H1 (cell line): ENCODE measurements around the gene LAMC3. TPM values are rescaled to one million over a fixed set of nuclear protein-coding genes. Genes with fewer than 3 reads are reported as not detected.

Experiments
- CTCF ChIA-PET: fragments of 300-600 bp; sonication (Branson Sonifier 250); formaldehyde crosslinking; loops from one replicate; lab custom pipeline; 2021; ENCODE audit not compliant: partially characterized antibody; lab: Charles Lee
- POLR2A ChIA-PET: fragments of 300-600 bp; sonication (Branson Sonifier 250); formaldehyde crosslinking; loops from one replicate; lab custom pipeline; 2021; ENCODE audit warnings: inconsistent platforms; ENCODE audit not compliant: partially characterized antibody; lab: Charles Lee
- DNase-seq, 2 experiments: peaks; one replicate each; pipeline versions ENCODE4 v3.0.0 to v3.0.0-alpha.2; 2010 to 2022; ENCODE audit warnings: low spot score in 2 of 2, low read depth in 1 of 2, mixed read lengths in 1 of 2
- FAIRE-seq: peaks from 2 replicates; lab custom pipeline; 2011; peaks lifted over from hg19 to GRCh38; lab: Jason Lieb, UNC
- H2AFZ ChIP-seq: 2 replicates; pipeline ENCODE4 v1.8.1; 2012; ENCODE audit warnings: low read length, inconsistent platforms
- H2AK5ac ChIP-seq: 2 replicates; pipeline ENCODE4 v1.6.1; 2013; ENCODE audit warnings: low read depth, low read length
- H2BK120ac ChIP-seq: replicated peaks from 2 replicates; pipeline ENCODE3; 2013; ENCODE audit warnings: low read depth, low read length, inconsistent platforms
- H2BK12ac ChIP-seq: 2 replicates; pipeline ENCODE4 v1.6.1; 2013; ENCODE audit warnings: low read depth, low read length
- H2BK15ac ChIP-seq: 2 replicates; pipeline ENCODE4 v1.6.1; 2013; ENCODE audit warnings: low read length
- H2BK20ac ChIP-seq: 2 replicates; pipeline ENCODE4 v1.6.1; 2013; ENCODE audit warnings: low read length
- H2BK5ac ChIP-seq: 2 replicates; pipeline ENCODE4 v1.6.1; 2013; ENCODE audit warnings: low read depth, low read length
- H3K14ac ChIP-seq: 2 replicates; pipeline ENCODE4 v1.6.1; 2013; ENCODE audit warnings: inconsistent platforms; ENCODE audit not compliant: insufficient read length
- H3K18ac ChIP-seq: 2 replicates; pipeline ENCODE4 v1.6.1; 2013; ENCODE audit warnings: low read length; ENCODE audit errors: extremely low read depth
- H3K23ac ChIP-seq: 2 replicates; pipeline ENCODE4 v1.6.1; 2013; ENCODE audit warnings: inconsistent platforms; ENCODE audit not compliant: insufficient read length
- H3K23me2 ChIP-seq: 2 replicates; pipeline ENCODE4 v1.6.1; 2013; ENCODE audit warnings: low read depth, low read length
- H3K27ac ChIP-seq: 2 replicates; pipeline ENCODE4 v1.6.1; 2011; ENCODE audit warnings: low read depth, low read length, inconsistent platforms
- H3K27me3 ChIP-seq, 4 experiments: replicated peaks in 1 of 4; 1 replicate in 1 of 4; 2 replicates in 3 of 4; pipeline versions ENCODE4 v1.6.1 to v1.8.1; 2011 to 2013; ENCODE audit warnings: low read length in 3 of 4, mild to moderate bottlenecking in 3 of 4, inconsistent platforms in 2 of 4, mixed read lengths in 2 of 4, moderate library complexity in 1 of 4; ENCODE audit not compliant: control insufficient read depth in 3 of 4, insufficient read depth in 3 of 4; ENCODE audit errors: extremely low read depth in 1 of 4
- H3K36me3 ChIP-seq, 4 experiments: 2 replicates each; pipeline versions ENCODE4 v1.6.1 to v1.8.1; 2011 to 2013; ENCODE audit warnings: mild to moderate bottlenecking in 4 of 4, low read length in 3 of 4, moderate library complexity in 2 of 4, control low read depth in 1 of 4, inconsistent platforms in 1 of 4; ENCODE audit not compliant: insufficient read depth in 4 of 4, control insufficient read depth in 2 of 4
- H3K4ac ChIP-seq: replicated peaks from 2 replicates; pipeline ENCODE3; 2013; ENCODE audit warnings: low read length, low read depth, mixed read lengths, inconsistent platforms; ENCODE audit not compliant: insufficient read length
- H3K4me1 ChIP-seq, 4 experiments: replicated peaks in 1 of 4; 1 replicate in 1 of 4; 2 replicates in 3 of 4; pipeline versions ENCODE4 v1.6.1 to v1.8.1; 2011 to 2013; ENCODE audit warnings: low read length in 3 of 4, inconsistent platforms in 2 of 4, mixed read lengths in 1 of 4; ENCODE audit not compliant: insufficient read depth in 4 of 4, control insufficient read depth in 3 of 4
- H3K4me2 ChIP-seq, 2 experiments: 2 replicates each; pipeline versions ENCODE4 v1.6.1 to v1.8.1; 2011 to 2013; ENCODE audit warnings: low read depth in 2 of 2, low read length in 2 of 2, control low read depth in 1 of 2, inconsistent platforms in 1 of 2, mild to moderate bottlenecking in 1 of 2; ENCODE audit not compliant: insufficient read depth in 1 of 2
- H3K4me3 ChIP-seq, 4 experiments: fragments of 200-600, 300-600 bp in 1 of 4; sonication (generic), shearing (Covaris generic), sonication (Bioruptor Twin) in 1 of 4; 2 replicates each; pipeline versions ENCODE4 v1.5.1 to v1.8.1; 2011 to 2016; ENCODE audit warnings: low read length in 4 of 4, low read depth in 3 of 4, control low read depth in 2 of 4, inconsistent platforms in 2 of 4, mild to moderate bottlenecking in 2 of 4, mixed read lengths in 1 of 4, moderate library complexity in 1 of 4; ENCODE audit not compliant: insufficient read depth in 2 of 4; ENCODE audit errors: extremely low read depth in 1 of 4
- H3K56ac ChIP-seq: replicated peaks from 2 replicates; pipeline ENCODE3; 2013; ENCODE audit warnings: low read depth, mild to moderate bottlenecking, mixed read lengths, low read length, inconsistent platforms; ENCODE audit not compliant: insufficient read length
- H3K79me1 ChIP-seq: 2 replicates; pipeline ENCODE4 v1.6.1; 2013; ENCODE audit warnings: low read depth, low read length, control low read depth
- H3K79me2 ChIP-seq, 2 experiments: 2 replicates each; pipeline versions ENCODE4 v1.6.1 to v1.8.1; 2012 to 2013; ENCODE audit warnings: low read length in 2 of 2, mild to moderate bottlenecking in 2 of 2, inconsistent platforms in 1 of 2; ENCODE audit not compliant: insufficient read depth in 2 of 2, control insufficient read depth in 1 of 2
- H3K9ac ChIP-seq, 4 experiments: replicated peaks in 1 of 4; 1 replicate in 1 of 4; 2 replicates in 3 of 4; pipeline versions ENCODE4 v1.6.1 to v1.8.1; 2011 to 2013; ENCODE audit warnings: low read depth in 3 of 4, low read length in 3 of 4, control low read depth in 2 of 4, mild to moderate bottlenecking in 2 of 4, moderate library complexity in 2 of 4, inconsistent platforms in 1 of 4; ENCODE audit errors: extremely low read depth in 1 of 4
- H3K9me3 ChIP-seq, 2 experiments: 2 replicates each; pipeline versions ENCODE4 v1.6.1 to v1.8.1; 2012 to 2013; ENCODE audit warnings: mild to moderate bottlenecking in 2 of 2, moderate library complexity in 2 of 2, control low read depth in 1 of 2, inconsistent platforms in 1 of 2, low read depth in 1 of 2, low read length in 1 of 2, mixed read lengths in 1 of 2; ENCODE audit not compliant: insufficient read depth in 2 of 2
- H4K20me1 ChIP-seq, 2 experiments: replicated peaks in 1 of 2; 2 replicates each; pipeline versions ENCODE3 to v1.8.1; 2011 to 2013; ENCODE audit warnings: inconsistent platforms in 2 of 2, low read length in 2 of 2, mild to moderate bottlenecking in 1 of 2; ENCODE audit not compliant: insufficient read depth in 2 of 2, control insufficient read depth in 1 of 2
- H4K5ac ChIP-seq: 2 replicates; pipeline ENCODE4 v1.6.1; 2013; ENCODE audit warnings: low read length, low read depth, mixed read lengths, inconsistent platforms; ENCODE audit not compliant: insufficient read length
- H4K8ac ChIP-seq: 2 replicates; pipeline ENCODE4 v1.8.0; 2013; ENCODE audit warnings: mild to moderate bottlenecking, moderate library complexity, low read length, inconsistent platforms; ENCODE audit not compliant: insufficient read depth; ENCODE audit errors: extremely low read depth
- H4K91ac ChIP-seq: replicated peaks from 2 replicates; pipeline ENCODE3; 2013; ENCODE audit warnings: low read length, mixed read lengths, inconsistent platforms; ENCODE audit not compliant: insufficient read length
- BACH1 ChIP-seq: IDR thresholded peaks from 2 replicates; pipeline ENCODE4 v1.6.1; 2012; ENCODE audit warnings: low read length, improper control_type of control experiment
- RBBP5 ChIP-seq: IDR thresholded peaks from 2 replicates; pipeline ENCODE4 v1.7.1; 2012; ENCODE audit warnings: low read depth, mild to moderate bottlenecking, inconsistent platforms, low read length, moderate library complexity, borderline replicate concordance
- TAF7 ChIP-seq: optimal IDR thresholded peaks from 2 replicates; pipeline ENCODE3; 2011; ENCODE audit warnings: low read depth, mild to moderate bottlenecking, inconsistent platforms, low read length, moderate library complexity, borderline replicate concordance
- TEAD4 ChIP-seq: IDR thresholded peaks from 2 replicates; pipeline ENCODE4 v1.6.1; 2012; ENCODE audit warnings: low read depth, low read length, inconsistent platforms, mixed read lengths
- WGBS, 2 experiments: shearing (Covaris generic) in 1 of 2; methylation state at CpG; one replicate each; pipeline versions ENCODE4 v1.1.6 to v1.1.7; 2013 to 2015; ENCODE audit warnings: low lambda C conversion rate in 2 of 2, mixed read lengths in 2 of 2, inconsistent platforms in 1 of 2, low coverage in 1 of 2, missing lambda C conversion rate in 1 of 2; ENCODE audit not compliant: insufficient replicate concordance in 2 of 2, insufficient coverage in 1 of 2, insufficient read length in 1 of 2; ENCODE audit errors: extremely low coverage in 1 of 2, missing lambda C conversion rate in 1 of 2; 5-methylcytosine and 5-hydroxymethylcytosine counted together
- polyA plus RNA-seq, 7 experiments: library from polyadenylated mRNA; depleted of rRNA in 3 of 7; stranded (reverse) in 5 of 7; unstranded in 2 of 7; fragments of >200 nt in 5 of 7; fragments of 200-250 nt in 2 of 7; gene quantifications; 1 replicate in 5 of 7; 2 replicates in 1 of 7; 4 replicates in 1 of 7; pipeline versions ENCODE4 v1.2.1 to v1.2.3, GENCODE V29; 2011 to 2013; ENCODE audit warnings: missing spikeins in 2 of 7, mixed read lengths in 2 of 7
- total RNA-seq: library from RNA; stranded (reverse); fragmentation: NEBNext Ultra II Directional; extraction: Animal tissue kit (Norgen Biotek cat#: 25700); gene quantifications from 2 replicates; pipeline ENCODE4 v1.2.1, GENCODE V29; 2021

Gene LAMC3
- total and polyA plus RNA-seq, 2 of the 8 experiments (the other 6 are each of a cell fraction or from before 2014, with no cell fraction given), result 9.3 to 12.3 TPM

- Histone ChIP-seq H4K20me1 (peaks cover 0 to 7% of the 10 kb centered on the region in 2 experiments), H3K4me3 (no peak overlapping the region), H4K8ac (peak overlapping the region; percentile 35), H3K36me3 (peaks cover 0 to 3% (median 0%) of the 10 kb centered on the region in 4 experiments; a peak in 1 of 8 replicates), H3K79me2 (peaks cover 0 to 7% of the 10 kb centered on the region in 2 experiments; a peak in 1 of 4 replicates), H3K23me2 (peaks cover 5% of the 10 kb centered on the region), H2BK5ac (0 out of 2 replicates have a peak overlapping the region, but pooled peaks have one; percentile 18), H2BK12ac (no peak overlapping the region), H3K56ac (no peak overlapping the region), H2BK120ac (no peak overlapping the region), H3K27me3 (no peaks in the 10 kb centered on the region; a peak in 1 of 7 replicates), H3K9ac (no peak overlapping the region), H3K4me2 (no peak overlapping the region), H3K18ac (no peak overlapping the region; the same call in 1 of the 2 replicates), H3K9me3 (no peaks in the 10 kb centered on the region), H2BK20ac (no peak overlapping the region), H3K4me1 (peaks cover 0 to 12% (median 9%) of the 10 kb centered on the region in 4 experiments; a peak in 6 of 7 replicates), H3K14ac (no peak overlapping the region), H3K27ac (no peak overlapping the region; the same call in 1 of the 2 replicates), H2AFZ (no peak overlapping the region), H4K5ac (no peak overlapping the region), H2AK5ac (no peak overlapping the region), H3K23ac (no peak overlapping the region), H4K91ac (no peak overlapping the region), H2BK15ac (0 out of 2 replicates have a peak overlapping the region, but pooled peaks have one; percentile 72), H3K4ac (no peak overlapping the region), H3K79me1 (peaks cover 3% of the 10 kb centered on the region; the same call in 1 of the 2 replicates)
- 88% methylated on average over 22 of the region's 24 CpGs; no CpG with 5 or more reads in 1 of the 2 experiments for WGBS, 2 experiments
- FAIRE-seq (no peak), DNase-seq (no peak)
- POLR2A ChIA-PET, result interaction anchor here (0.6 to 29.0 kb wide), 5 partner anchors 10 to 443 kb away, joined by 3 to 751 read pairs (median 3); partner anchors contain the start of gene NUP214
- CTCF ChIA-PET, result interaction anchor here (1.0 to 3.7 kb wide), 4 partner anchors 13 to 67 kb away, joined by 3 to 24 read pairs (median 3); no protein-coding TSS in a partner anchor
- TF ChIP-seq TAF7, result no peak
- no peak for TF ChIP-seq RBBP5
- TF ChIP-seq BACH1, result no peak
- no peak for TF ChIP-seq TEAD4
These were observed 83.8 kb downstream of the LAMC3 start for GRCh38 chr9:131092548-131093440.
